Measurements from ENCODE around the gene ABCB10. TPM values are rescaled to one million over a fixed set of nuclear protein-coding genes. Genes with fewer than 3 reads are reported as not detected.

ABCB10 gene
- total and polyA plus RNA-seq, 2 experiments from 2014 or later = 4.7 to 9.7 TPM

- no peak overlapping the region for H2AFZ ChIP-seq
- no peaks in the 10 kb centered on the region for H3F3A ChIP-seq (replicated peaks; ENCODE audit: low read depth)
- TF ChIP-seq CTCF (conservative IDR thresholded peaks at IDR 0.05; ENCODE audit: low read depth in 2 of 2) (no peak), STAT1 (IDR thresholded peaks at IDR 0.05; ENCODE audit: unreplicated experiment) (no peak), ZNF331 (CRISPR knock-in tag; IDR thresholded peaks at IDR 0.05; ENCODE audit: low read depth) (no peak), CREB1 (CRISPR knock-in tag; IDR thresholded peaks at IDR 0.05; ENCODE audit: low read depth) (no peak), ZNF114 (CRISPR knock-in tag; IDR thresholded peaks at IDR 0.05) (no peak), ZNF462 (CRISPR knock-in tag; IDR thresholded peaks at IDR 0.05) (no peak), NANOG (IDR thresholded peaks at IDR 0.05; ENCODE audit: borderline replicate concordance) (no peak), POLR2AphosphoS5 (IDR thresholded peaks at IDR 0.05; ENCODE audit: low read depth) (no peak)
- Mint-ChIP-seq H3K27me3 (ENCODE audit: insufficient read depth, low read depth, poor library complexity) (peaks cover 2% of the 10 kb centered on the region), H3K27ac (no peak overlapping the region), H3K4me3 (no peak overlapping the region), H3K36me3 (ENCODE audit: low read depth) (no peaks in the 10 kb centered on the region), H3K9me3 (no peaks in the 10 kb centered on the region; the same call in 1 of the 3 replicates), H3K4me1 (no peaks in the 10 kb centered on the region)
- no peaks in the 10 kb centered on the region for H3K4me1 ChIP-seq (ENCODE audit: insufficient read depth)
- peak; percentile 8 for DNase-seq (ENCODE audit: low spot score)
- no peaks in the 10 kb centered on the region for H4K20me1 ChIP-seq (replicated peaks; ENCODE audit: insufficient read depth)
- no peaks in the 10 kb centered on the region for H3K79me2 ChIP-seq (replicated peaks; ENCODE audit: insufficient read depth)
- no peak overlapping the region for H3K27ac ChIP-seq (ENCODE audit: low read depth)
- H3K4me3 ChIP-seq = no peak overlapping the region
- H3K4me2 ChIP-seq = no peak overlapping the region
- no peaks in the 10 kb centered on the region for H3K36me3 ChIP-seq (ENCODE audit: insufficient read depth)
- H3K27me3 ChIP-seq (ENCODE audit: insufficient read depth) = no peaks in the 10 kb centered on the region
- no peak; the same call in 2 of the 3 replicates for ATAC-seq
- no peaks in the 10 kb centered on the region for H3K9me2 ChIP-seq (ENCODE audit: insufficient read depth)
These were observed 26.8 kb upstream of the ABCB10 start for GRCh38 chr1:229585338-229585737.

Data from GM23338 (cell line).